DMS53 treated with DMSO at 0.1 percent for 48 hours (cell line): ENCODE measurements around the gene ZNF724.
"Not testable (repeated sequence)": the region's sequence is repeated elsewhere in the genome, so short reads cannot be mapped to it uniquely, and the experiment has no call there.

Experiments
- DNase-seq: peaks from one replicate; lab custom pipeline; 2025; ENCODE audit not compliant: unreplicated experiment; lab: John Stamatoyannopoulos, UW

ZNF724 gene

GRCh38 chr19:23253256-23253655 lies 3.1 kb upstream of the ZNF724 start:
- not testable (repeated sequence) for DNase-seq

GRCh38 chr19:23241419-23241818 lies 8.8 kb downstream of the ZNF724 start:
- no peak for DNase-seq

- no peak for DNase-seq
Observed at GRCh38 chr19:23222998-23223652, 27.1 kb downstream of the ZNF724 start.

GRCh38 chr19:23203841-23204344 lies 46.3 kb downstream of the ZNF724 start:
- no peak for DNase-seq

- no peak for DNase-seq
Observed at GRCh38 chr19:23190341-23190740, 59.9 kb downstream of the ZNF724 start.

GRCh38 chr19:23183251-23183650 lies 66.9 kb downstream of the ZNF724 start:
- DNase-seq, result no peak
